Iris pigment epithelial cell (primary cell): ENCODE results near the gene BORCS5.
"Not testable (repeated sequence)": the region's sequence is repeated elsewhere in the genome, so short reads cannot be mapped to it uniquely, and the experiment has no call there.

ENCODE experiments used
- DNase-seq: peaks from one replicate; pipeline ENCODE4 v3.0.0-alpha.2; 2011; ENCODE audit warnings: low read depth

Gene BORCS5

GRCh38 chr12:12392413-12392812 is 35.5 kb downstream of the BORCS5 start:
- DNase-seq = no peak

DNA sequence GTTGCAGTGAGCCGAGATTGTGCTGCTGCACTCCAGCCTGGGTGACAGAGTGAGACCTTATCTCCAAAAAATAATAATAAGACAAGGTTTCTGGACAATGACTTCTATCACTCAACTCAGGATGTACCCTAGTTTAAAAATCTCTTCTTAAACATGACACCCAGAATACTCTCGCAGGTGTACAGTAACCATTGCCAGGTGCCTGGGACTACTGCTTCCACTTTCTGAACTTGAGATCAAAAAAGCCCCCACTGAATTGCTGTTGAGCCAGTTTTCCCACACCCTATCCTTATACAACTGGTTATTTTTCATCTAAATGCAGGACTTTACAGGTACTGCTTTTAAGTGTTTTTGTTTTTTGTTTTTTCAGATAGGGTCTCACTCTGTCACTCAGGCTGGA is 36.3 kb downstream of the BORCS5 start:
- DNase-seq = no peak

- DNase-seq = no peak
Observed at GRCh38 chr12:12396694-12397093, 39.8 kb downstream of the BORCS5 start.

DNA sequence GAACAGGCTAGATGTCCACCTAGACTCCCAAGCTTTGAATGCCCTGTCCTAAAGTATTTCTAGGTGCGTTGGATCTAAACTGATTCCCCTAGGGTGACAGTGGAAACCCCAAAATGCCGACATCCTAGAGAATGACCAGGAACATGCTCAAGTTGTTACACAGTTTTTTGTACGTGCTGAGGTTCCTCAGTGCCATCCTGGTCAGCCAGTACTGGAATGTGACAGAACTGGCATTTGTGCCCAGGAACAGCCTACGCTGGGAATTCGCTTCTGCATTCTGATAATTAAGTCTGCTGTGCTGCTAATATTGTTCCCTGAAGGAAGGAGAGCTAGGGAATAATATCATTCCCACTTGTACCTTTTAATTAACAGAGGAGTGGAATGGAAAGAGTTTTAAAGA is 40.3 kb downstream of the BORCS5 start:
- no peak for DNase-seq

DNA sequence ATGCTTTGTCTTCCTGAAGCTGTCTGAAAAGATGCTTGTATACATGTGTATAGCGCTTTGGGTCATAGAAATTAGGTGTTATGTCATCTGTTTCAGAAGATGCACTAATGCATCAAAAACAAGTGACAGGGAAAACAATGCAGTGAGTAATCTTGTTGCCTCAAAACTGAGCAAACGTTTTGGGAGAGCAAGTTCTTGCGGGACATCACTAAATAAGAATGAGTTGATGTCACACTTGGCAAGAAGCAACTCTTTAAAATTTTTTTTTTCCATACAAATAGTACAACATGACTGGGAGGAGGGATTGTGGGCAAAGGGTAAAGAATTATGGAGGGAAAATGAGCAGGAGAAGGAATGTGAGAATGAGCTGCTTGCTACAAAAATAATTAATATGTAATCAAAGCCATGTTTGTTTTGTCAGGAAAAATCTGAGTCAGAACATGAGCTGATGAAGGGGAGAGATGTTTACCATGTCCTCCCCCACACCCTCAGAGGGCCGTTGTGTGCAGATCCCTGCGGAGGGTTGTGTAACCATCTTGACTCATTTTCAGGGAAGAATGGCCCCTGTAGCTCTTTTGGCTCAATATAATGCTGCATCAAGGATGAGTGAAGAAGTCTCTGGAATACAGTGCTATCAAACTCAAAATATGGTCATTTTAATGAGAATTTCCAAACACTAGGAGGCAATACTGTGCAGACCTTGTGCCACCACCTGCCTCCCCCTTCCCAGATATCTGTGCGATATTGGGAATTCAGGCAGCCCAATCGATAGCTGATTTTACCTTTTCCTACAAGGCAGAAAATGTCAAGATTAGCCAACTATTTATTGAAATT is 41.4 kb downstream of the BORCS5 start:
- DNase-seq = peak; percentile 98

- no peak for DNase-seq
Observed at GRCh38 chr12:12399161-12399560, 42.3 kb downstream of the BORCS5 start.

DNA sequence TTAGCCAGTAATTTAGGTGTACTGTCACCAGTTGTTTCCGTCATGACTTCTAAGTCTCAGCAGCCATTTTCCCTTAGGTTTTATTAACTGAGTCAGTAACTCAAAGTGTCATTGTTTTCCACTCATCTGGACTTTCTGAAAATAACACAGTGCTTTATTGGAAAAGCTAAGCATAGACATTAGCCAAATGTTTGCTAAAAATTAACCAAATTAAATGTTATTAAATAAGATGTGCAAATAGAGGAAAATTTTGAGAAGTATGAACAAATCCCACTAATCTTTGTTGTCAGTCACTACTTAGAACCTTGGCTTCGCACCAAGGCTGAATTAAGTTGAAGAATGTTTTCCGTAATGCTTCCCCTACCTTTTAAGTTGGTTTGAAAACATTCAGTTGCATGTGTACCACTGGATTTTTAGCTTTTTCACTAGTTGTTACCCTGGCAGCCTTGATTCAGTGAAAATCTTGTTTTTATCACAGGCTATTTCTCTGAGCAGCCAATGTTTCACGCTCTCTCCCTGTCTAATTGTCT is 43.0 kb downstream of the BORCS5 start:
- DNase-seq = peak; percentile 51

GRCh38 chr12:12400793-12401192 is 43.9 kb downstream of the BORCS5 start:
- DNase-seq = no peak

DNA sequence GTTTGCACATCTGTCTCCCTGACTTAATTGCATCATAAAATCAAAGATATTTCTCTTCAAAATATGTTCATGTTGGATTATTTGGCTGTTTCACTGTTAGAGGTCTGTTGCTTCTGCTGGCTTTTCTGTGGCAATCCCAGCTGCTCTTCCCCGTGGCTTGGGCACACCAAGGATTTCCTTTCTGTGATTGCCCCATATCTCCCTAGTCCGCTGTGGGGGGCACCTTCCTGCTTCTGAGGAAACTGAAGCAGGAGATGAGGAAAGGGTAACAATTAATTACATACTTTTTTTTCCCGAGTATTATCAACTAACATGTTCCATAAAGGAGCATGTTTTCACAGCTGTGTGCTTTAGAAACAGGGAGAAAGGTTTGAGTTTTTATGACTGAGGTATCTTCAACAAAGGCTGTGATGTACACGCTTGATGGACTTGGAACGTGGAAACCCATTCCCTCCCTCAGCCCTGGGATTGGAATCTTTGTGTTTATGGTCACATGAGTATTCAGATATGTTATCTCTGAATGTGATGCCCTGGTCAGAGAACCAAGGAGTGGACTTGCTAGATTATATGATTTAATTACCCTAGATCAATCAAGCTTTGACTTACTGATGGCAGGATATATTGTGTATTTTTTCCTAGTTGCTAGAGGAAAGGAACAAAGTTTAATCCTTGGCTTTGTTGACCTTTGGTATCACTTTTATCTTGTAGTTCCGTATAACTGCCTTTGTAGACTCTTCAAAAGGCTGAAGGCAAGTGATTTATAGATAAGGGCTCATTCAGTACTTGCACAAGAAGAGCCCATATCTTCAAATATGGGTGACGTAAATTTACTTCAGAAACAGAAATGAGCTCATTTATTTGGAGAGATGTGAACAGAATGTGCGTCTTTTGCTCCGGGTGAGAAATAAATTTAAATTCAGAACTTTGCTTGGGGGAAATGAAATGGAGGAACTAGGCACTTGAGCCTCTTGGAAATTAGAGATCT is 46.7 kb downstream of the BORCS5 start:
- no peak for DNase-seq

GRCh38 chr12:12404297-12404696 is 47.4 kb downstream of the BORCS5 start:
- no peak for DNase-seq

GRCh38 chr12:12405882-12406281 is 49.0 kb downstream of the BORCS5 start:
- no peak for DNase-seq

DNA sequence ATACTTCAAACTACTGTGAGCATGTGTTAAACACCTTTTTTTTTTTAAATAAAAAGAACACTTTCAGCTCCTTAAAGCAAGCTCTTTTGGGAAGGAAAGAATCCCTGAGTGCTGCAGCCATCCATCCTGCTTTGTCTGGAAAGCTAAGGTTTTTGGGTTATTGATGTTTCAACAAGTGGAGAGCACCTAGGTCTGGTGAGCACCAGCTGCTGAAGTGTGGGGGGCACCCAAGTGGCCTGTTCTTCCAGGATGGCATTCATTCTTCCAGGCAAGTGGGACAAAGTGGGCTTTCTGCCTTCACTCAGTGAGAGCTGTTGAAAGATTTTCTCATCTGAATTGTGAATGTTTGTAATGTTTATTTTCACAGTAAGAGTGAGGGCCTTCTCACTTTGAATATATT is 49.9 kb downstream of the BORCS5 start:
- DNase-seq = no peak

DNA sequence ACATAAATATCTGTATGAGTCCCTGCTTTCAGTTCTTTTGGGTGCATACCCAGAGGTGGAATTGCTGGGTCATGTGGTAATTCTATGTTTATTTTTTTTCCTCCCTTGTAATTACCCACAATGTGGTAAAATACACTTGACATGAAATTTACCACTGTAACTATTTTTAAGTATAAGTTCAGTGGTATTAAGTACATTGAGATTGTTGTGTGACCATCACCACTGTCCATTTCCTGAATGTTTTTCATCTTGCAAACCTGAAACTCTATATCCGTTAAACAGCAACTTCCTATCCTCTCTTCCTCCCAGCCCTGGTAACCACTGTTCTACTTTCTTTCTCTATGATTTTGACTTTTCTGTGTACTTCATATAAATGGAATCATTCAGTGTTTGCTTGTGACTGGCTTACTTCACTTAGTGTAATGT is 51.4 kb downstream of the BORCS5 start:
- DNase-seq = no peak

DNA sequence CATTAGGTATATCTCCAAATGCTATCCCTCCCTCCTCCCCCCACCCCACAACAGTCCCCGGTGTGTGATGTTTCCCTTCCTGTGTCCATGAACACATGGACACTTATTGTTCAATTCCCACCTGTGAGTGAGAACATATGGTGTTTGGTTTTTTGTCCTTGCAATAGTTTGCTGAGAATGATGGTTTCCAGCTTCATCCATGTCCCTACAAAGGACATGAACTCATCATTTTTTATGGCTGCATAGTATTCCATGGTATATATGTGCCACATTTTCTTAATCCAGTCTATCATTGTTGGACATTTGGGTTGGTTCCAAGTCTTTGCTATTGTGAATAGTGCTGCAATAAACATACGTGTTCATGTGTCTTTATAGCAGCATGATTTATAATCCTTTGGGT is 52.5 kb downstream of the BORCS5 start:
- not testable (repeated sequence) for DNase-seq

- no peak for DNase-seq
Observed at GRCh38 chr12:12415886-12416285, 59.0 kb downstream of the BORCS5 start.

DNA sequence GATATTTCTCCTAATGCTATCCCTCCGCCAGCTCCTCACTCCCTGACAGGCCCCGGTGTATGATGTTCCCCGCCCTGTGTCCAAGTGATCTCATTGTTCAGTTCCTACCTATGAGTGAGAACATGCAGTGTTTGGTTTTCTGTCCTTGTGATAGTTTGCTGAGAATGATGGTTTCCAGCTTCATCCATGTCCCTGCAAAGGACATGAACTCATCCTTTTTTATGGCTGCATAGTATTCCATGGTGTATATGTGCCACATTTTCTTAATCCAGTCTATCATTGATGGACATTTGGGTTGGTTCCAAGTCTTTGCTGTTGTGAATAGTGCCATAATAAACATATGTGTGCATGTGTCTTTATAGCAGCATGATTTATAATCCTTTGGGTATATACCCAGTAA is 62.3 kb downstream of the BORCS5 start:
- not testable (repeated sequence) for DNase-seq

- DNase-seq = no peak
Observed at GRCh38 chr12:12423367-12423766, 66.5 kb downstream of the BORCS5 start.

DNA sequence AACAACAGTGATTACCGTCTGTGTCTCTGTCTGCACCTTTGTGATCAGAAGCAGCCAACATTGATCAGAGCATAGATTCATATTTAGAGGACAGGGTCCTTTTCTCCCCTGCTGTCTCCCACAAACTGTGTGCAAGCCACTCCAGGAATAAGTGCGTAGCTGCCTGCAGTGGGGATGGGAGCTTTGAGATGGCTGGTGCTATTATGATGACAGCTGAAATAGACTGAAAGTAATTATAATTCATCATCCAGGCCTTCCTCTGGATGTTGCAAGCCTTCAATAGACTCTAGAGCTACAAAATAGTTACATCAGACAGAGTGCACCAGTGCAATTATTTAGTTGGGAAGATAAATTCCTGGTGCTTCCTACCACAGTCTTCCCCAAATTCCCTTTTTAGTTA is 68.1 kb downstream of the BORCS5 start:
- DNase-seq = no peak

DNA sequence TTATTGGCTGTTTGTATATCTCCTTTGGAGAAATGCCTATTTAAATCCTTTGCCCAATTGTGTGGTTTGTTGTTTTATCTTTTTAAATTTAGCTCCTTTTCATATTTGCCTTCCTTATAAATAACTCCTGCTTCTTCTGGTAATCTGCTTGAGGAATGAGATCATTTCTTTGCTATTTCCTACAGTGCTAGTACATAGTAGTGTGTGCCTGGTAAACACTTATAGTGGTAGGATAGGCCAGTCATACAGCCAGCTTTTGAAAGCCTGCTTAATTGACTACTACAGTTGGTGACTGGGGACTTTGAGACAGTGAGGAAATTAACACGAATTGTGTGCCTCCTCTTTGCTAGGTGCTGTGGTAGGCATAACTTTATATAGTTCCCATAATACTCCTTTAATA is 68.7 kb downstream of the BORCS5 start:
- peak; percentile 84 for DNase-seq

- DNase-seq = no peak
Observed at GRCh38 chr12:12427568-12427967, 70.7 kb downstream of the BORCS5 start.

DNA sequence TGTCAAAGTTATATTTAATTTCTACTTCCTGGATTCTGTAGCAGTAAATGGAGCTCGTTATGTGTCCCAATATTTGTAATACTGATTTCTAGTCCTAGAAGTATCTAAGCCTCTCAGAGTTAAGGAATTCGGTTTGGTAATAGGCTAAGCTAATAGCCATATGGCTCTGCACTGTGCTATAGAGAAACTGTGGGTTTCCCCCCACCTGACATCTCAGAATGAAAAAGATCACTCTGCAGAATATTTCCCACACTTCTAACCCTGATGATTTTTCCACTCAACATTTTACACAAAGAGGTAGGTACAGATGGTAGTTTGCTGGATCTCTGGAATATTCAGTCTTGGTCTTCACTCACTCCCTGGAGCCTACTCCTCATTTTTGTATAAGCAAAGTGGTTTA is 71.2 kb downstream of the BORCS5 start:
- no peak for DNase-seq

DNA sequence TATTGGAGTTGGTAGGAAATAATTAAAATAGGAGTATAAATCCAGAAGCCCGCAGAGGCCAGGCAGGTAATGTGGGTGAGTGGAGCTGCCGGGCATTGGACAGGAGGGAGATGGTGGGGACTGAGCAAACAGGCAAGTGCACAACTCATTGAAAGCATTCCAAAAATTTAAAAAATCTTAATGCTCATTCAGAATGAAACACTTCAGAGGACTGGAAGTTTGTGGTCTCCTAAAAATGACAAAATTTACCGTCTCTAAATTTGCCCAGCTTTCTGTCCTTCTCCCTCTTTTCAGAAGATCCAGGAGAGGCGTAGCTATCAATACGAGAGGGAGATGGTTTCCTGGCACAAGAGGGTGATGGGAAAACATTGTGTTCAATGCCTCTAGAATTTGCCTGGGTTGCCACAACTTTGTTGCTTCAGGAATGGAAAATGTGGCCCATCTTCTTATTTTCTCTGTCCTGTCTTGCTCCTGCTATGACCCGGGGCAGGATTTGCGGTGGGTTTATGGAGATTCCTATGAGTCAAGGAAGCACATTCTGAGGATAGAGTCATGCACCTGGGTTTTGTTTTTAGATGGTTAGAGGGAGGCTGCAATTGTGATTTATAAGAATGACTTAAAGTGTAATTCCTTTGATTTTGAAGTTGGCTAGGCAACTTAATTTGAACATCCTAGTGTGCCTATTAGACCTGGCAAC is 72.2 kb downstream of the BORCS5 start:
- DNase-seq = no peak
